ENCODE measurements around the gene CCN6.
"Not testable (repeated sequence)": the region's sequence is repeated elsewhere in the genome, so short reads cannot be mapped to it uniquely, and the experiment has no call there.

Gene CCN6

GRCh38 chr6:112044856-112045255, 9.0 kb upstream of the CCN6 start:
- H3K4me3 ChIP-seq (replicated peaks; ENCODE audit: insufficient read depth, low read length), result no peak overlapping the region
- no peak overlapping the region for H3K27ac ChIP-seq (replicated peaks)
- DNase-seq (ENCODE audit: low read depth in 1 of 2, low spot score in 1 of 2), result no peak
- no peaks in the 10 kb centered on the region for H3K27me3 ChIP-seq (ENCODE audit: insufficient read depth, poor library complexity, severe bottlenecking)
- TF ChIP-seq POLR2AphosphoS5 (IDR thresholded peaks at IDR 0.05; ENCODE audit: low read depth) (no peak), SPI1 (IDR thresholded peaks at IDR 0.05; ENCODE audit: borderline replicate concordance, low read depth) (no peak), REST (IDR thresholded peaks at IDR 0.05; ENCODE audit: insufficient replicate concordance, low read depth) (no peak), CTCF (IDR thresholded peaks at IDR 0.05; ENCODE audit: insufficient read depth, low read length) (no peak)

- not testable (repeated sequence) for H3K4me3 ChIP-seq (replicated peaks; ENCODE audit: insufficient read depth, low read length); DNase-seq (ENCODE audit: low read depth in 1 of 2, low spot score in 1 of 2); H3K27ac ChIP-seq (replicated peaks); H3K27me3 ChIP-seq (ENCODE audit: insufficient read depth, poor library complexity, severe bottlenecking)
These were observed 6.4 kb upstream of the CCN6 start for GRCh38 chr6:112047523-112047922.

- DNase-seq (ENCODE audit: low read depth in 1 of 2, low spot score in 1 of 2), result no peak
- no peak for TF ChIP-seq REST (IDR thresholded peaks at IDR 0.05; ENCODE audit: insufficient replicate concordance, low read depth)
- no peak for TF ChIP-seq POLR2AphosphoS5 (IDR thresholded peaks at IDR 0.05; ENCODE audit: low read depth)
- TF ChIP-seq SPI1 (IDR thresholded peaks at IDR 0.05; ENCODE audit: borderline replicate concordance, low read depth), result no peak
- TF ChIP-seq GABPA (IDR thresholded peaks at IDR 0.05; ENCODE audit: low read depth), result no peak
- no peak for TF ChIP-seq CTCF (IDR thresholded peaks at IDR 0.05; ENCODE audit: insufficient read depth, low read length)
- Histone ChIP-seq H3K27ac (replicated peaks) (no peak overlapping the region), H3K4me3 (replicated peaks; ENCODE audit: insufficient read depth, low read length) (no peak overlapping the region), H3K27me3 (ENCODE audit: insufficient read depth, poor library complexity, severe bottlenecking) (no peaks in the 10 kb centered on the region)
These were observed 4.7 kb upstream of the CCN6 start for GRCh38 chr6:112049026-112049799.

- H3K4me3 ChIP-seq (replicated peaks; ENCODE audit: insufficient read depth, low read length), result no peak overlapping the region
- DNase-seq (ENCODE audit: low read depth in 1 of 2, low spot score in 1 of 2), result no peak
- H3K27me3 ChIP-seq (ENCODE audit: insufficient read depth, poor library complexity, severe bottlenecking), result no peaks in the 10 kb centered on the region
- no peak for TF ChIP-seq GABPA (IDR thresholded peaks at IDR 0.05; ENCODE audit: low read depth)
- TF ChIP-seq REST (IDR thresholded peaks at IDR 0.05; ENCODE audit: insufficient replicate concordance, low read depth), result no peak
- H3K27ac ChIP-seq (replicated peaks), result no peak overlapping the region
These were observed 3.9 kb upstream of the CCN6 start for GRCh38 chr6:112049996-112050395.
